GM12878 (cell line): ENCODE measurements around the gene KLK13. TPM values are rescaled to one million over a fixed set of nuclear protein-coding genes. Genes with fewer than 3 reads are reported as not detected.

Experiments used
- ATAC-seq: fragments of 200-7000 bp; cut with Tn5 transposase; 3 replicates; pipeline ENCODE4 v1.9.1; 2020; ENCODE audit warnings: mild to moderate bottlenecking, moderate library complexity
- BruUV-seq: library from RNA; stranded (reverse); fragments of 400-500 nt; replicated peaks from 2 replicates; lab custom pipeline; 2021; lab: Mats Ljungman, UMichigan
- CTCF ChIA-PET: fragments of 300-600 bp; sonication (Branson Sonifier 250); formaldehyde crosslinking; extraction: SDS; loops from one replicate; lab custom pipeline; 2021; ENCODE audit warnings: inconsistent platforms; lab: Yijun Ruan, JAX
- POLR2A ChIA-PET: fragments of 350-600 bp; formaldehyde crosslinking; extraction: SDS; loops from one replicate; lab custom pipeline; 2021; ENCODE audit warnings: inconsistent platforms; lab: Charles Lee
- RAD21 ChIA-PET: fragments of 300-600 bp; sonication (Branson Sonifier 250); formaldehyde crosslinking; loops from one replicate; lab custom pipeline; 2023; ENCODE audit warnings: antibody characterized with exemption; ENCODE audit not compliant: unreplicated experiment; lab: Charles Lee
- SMC1A ChIA-PET: fragments of 300-600 bp; sonication (Branson Sonifier 250); formaldehyde crosslinking; loops from one replicate; lab custom pipeline; 2023; ENCODE audit not compliant: unreplicated experiment, uncharacterized antibody; lab: Charles Lee
- DNase-seq: peaks from one replicate; pipeline ENCODE4 v3.0.0-alpha.2; 2011; ENCODE audit warnings: low read depth, low spot score
- FAIRE-seq: peaks from 3 replicates; lab custom pipeline; 2011; peaks lifted over from hg19 to GRCh38; lab: Jason Lieb, UNC
- H2AFZ ChIP-seq: 2 replicates; pipeline ENCODE4 v1.6.0; 2011; ENCODE audit warnings: low read depth, low read length, control low read depth; ENCODE audit not compliant: control insufficient read depth
- H3K27ac ChIP-seq: 2 replicates; pipeline ENCODE4 v1.5.1; 2011; ENCODE audit warnings: control low read depth; ENCODE audit not compliant: control insufficient read depth, insufficient read depth
- H3K27me3 ChIP-seq, 2 experiments: replicated peaks in 1 of 2; 2 replicates each; pipeline versions ENCODE4 v1.6.0 to v1.6.1; 2011; ENCODE audit warnings: low read length in 1 of 2; ENCODE audit not compliant: control insufficient read depth in 2 of 2, insufficient read depth in 2 of 2
- H3K36me3 ChIP-seq, 2 experiments: 2 replicates each; pipeline ENCODE4 v1.5.1; 2011; ENCODE audit warnings: low read length in 1 of 2; ENCODE audit not compliant: control insufficient read depth in 2 of 2, insufficient read depth in 2 of 2
- H3K4me1 ChIP-seq: 2 replicates; pipeline ENCODE4 v1.6.1; 2011; ENCODE audit warnings: mild to moderate bottlenecking, low read length, moderate library complexity, mixed read lengths; ENCODE audit not compliant: control insufficient read depth, insufficient read depth
- H3K4me2 ChIP-seq: 2 replicates; pipeline ENCODE4 v1.6.0; 2011; ENCODE audit warnings: control low read depth; ENCODE audit not compliant: control insufficient read depth, insufficient read depth
- H3K4me3 ChIP-seq: fragments of 200-600 bp; sonication (generic); 2 replicates; pipeline ENCODE4 v1.5.1; 2016
- H3K79me2 ChIP-seq: 2 replicates; pipeline ENCODE4 v1.6.0; 2011; ENCODE audit warnings: low read length; ENCODE audit not compliant: control insufficient read depth, insufficient read depth
- H3K9ac ChIP-seq: 2 replicates; pipeline ENCODE4 v1.8.0; 2011; ENCODE audit warnings: low read length, control low read depth, mixed read lengths; ENCODE audit not compliant: control insufficient read depth, insufficient read depth
- H3K9me3 ChIP-seq: replicated peaks from 3 replicates; pipeline ENCODE4 v1.5.1; 2011; ENCODE audit warnings: mild to moderate bottlenecking, low read length; ENCODE audit not compliant: control insufficient read depth, insufficient read depth
- H4K20me1 ChIP-seq: 2 replicates; pipeline ENCODE4 v1.6.0; 2011; ENCODE audit not compliant: control insufficient read depth, insufficient read depth
- IRF5 ChIP-seq: fragments of 450-650 bp; IDR thresholded peaks from 2 replicates; pipeline ENCODE4 v1.6.1; 2017; ENCODE audit warnings: borderline replicate concordance
- NFIC ChIP-seq: IDR thresholded peaks from 2 replicates; pipeline ENCODE4 v1.6.1; 2012; ENCODE audit warnings: low read depth, mild to moderate bottlenecking, inconsistent platforms, low read length, moderate library complexity
- NRF1 ChIP-seq: conservative IDR thresholded peaks from 2 replicates; pipeline ENCODE4 v1.6.1; 2011; ENCODE audit warnings: mild to moderate bottlenecking, low read depth, low read length, improper control_type of control experiment
- POLR2AphosphoS5 ChIP-seq: IDR thresholded peaks from 2 replicates; pipeline ENCODE4 v1.6.1; 2011; ENCODE audit warnings: mild to moderate bottlenecking, low read length, inconsistent platforms
- PRDM15 ChIP-seq: fragments of 450-650 bp; formaldehyde crosslinking; IDR thresholded peaks from 2 replicates; pipeline ENCODE4 v1.4.0; 2020; ENCODE audit warnings: mild to moderate bottlenecking, moderate library complexity
- SMC3 ChIP-seq: IDR thresholded peaks from 2 replicates; pipeline ENCODE4 v1.6.1; 2011; ENCODE audit warnings: low read length, improper control_type of control experiment, borderline replicate concordance
- SUPT20H ChIP-seq: IDR thresholded peaks from 2 replicates; pipeline ENCODE4 v1.6.1; 2011; ENCODE audit warnings: low read depth, mild to moderate bottlenecking, low read length, moderate library complexity, borderline replicate concordance; ENCODE audit not compliant: control insufficient read depth
- WGBS: methylation state at CpG from one replicate; pipeline ENCODE4 v1.1.6; 2016; ENCODE audit warnings: low lambda C conversion rate; ENCODE audit not compliant: insufficient replicate concordance, insufficient coverage; ENCODE audit errors: missing lambda C conversion rate; 5-methylcytosine and 5-hydroxymethylcytosine counted together
- in situ Hi-C: fragments of 300-500 bp; cut with MboI; formaldehyde crosslinking; loops from 9 replicates; pipeline ENCODE4 v1.14.3; 2018; ENCODE audit warnings: mixed read lengths
- intact Hi-C: fragments of 100-400 bp; cut with micrococcal nuclease; formaldehyde crosslinking; loops from one replicate; pipeline ENCODE4 v1.14.2; 2022; ENCODE audit not compliant: unreplicated experiment
- polyA plus RNA-seq, 11 experiments: library from polyadenylated mRNA; depleted of rRNA in 4 of 11; unstranded in 6 of 11; stranded (reverse) in 5 of 11; fragments of >200 nt; fragmentation: Nextera tagmentation in 4 of 11; fragmentation: Illumina TruSeq in 1 of 11; extraction: Ambion mirVana in 4 of 11; extraction: Trizol in 1 of 11; gene quantifications; 1 replicate in 1 of 11; 2 replicates in 10 of 11; pipeline versions ENCODE4 v1.2.1 to v1.2.3, GENCODE V29; 2011 to 2016; ENCODE audit warnings: inconsistent platforms in 2 of 11, missing spikeins in 2 of 11, low read depth in 1 of 11
- total RNA-seq, 4 experiments: library from RNA; depleted of rRNA in 3 of 4; stranded (reverse); fragments of >200 nt in 3 of 4; fragmentation: Illumina TruSeq in 1 of 4; extraction: Trizol in 1 of 4; gene quantifications; 2 replicates each; pipeline versions ENCODE4 v1.2.1 to v1.2.3, GENCODE V29; 2013 to 2021
- TF ChIP-seq, protein P1 (sequence below): IDR thresholded peaks from 2 replicates; pipeline ENCODE4 v1.6.1; 2011; ENCODE audit warnings: low read depth, low read length, improper control_type of control experiment, borderline replicate concordance

The KLK13 gene
- total and polyA plus RNA-seq, 10 of the 15 experiments (the other 5 are each of a cell fraction or from before 2014, with no cell fraction given), result not detected

GRCh38 chr19:51081476-51081875 lies 16.6 kb upstream of the KLK13 start (continued):
- no peak for TF ChIP-seq IRF5
- TF ChIP-seq POLR2AphosphoS5, result no peak
- TF ChIP-seq, protein P1, sequence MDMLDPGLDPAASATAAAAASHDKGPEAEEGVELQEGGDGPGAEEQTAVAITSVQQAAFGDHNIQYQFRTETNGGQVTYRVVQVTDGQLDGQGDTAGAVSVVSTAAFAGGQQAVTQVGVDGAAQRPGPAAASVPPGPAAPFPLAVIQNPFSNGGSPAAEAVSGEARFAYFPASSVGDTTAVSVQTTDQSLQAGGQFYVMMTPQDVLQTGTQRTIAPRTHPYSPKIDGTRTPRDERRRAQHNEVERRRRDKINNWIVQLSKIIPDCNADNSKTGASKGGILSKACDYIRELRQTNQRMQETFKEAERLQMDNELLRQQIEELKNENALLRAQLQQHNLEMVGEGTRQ, result no peak
- TF ChIP-seq SUPT20H, result no peak
- TF ChIP-seq PRDM15, result no peak

GRCh38 chr19:51079481-51080110 lies 14.7 kb upstream of the KLK13 start:
- ChIA-PET CTCF (no interaction called here), SMC1A (no interaction called here), POLR2A (no interaction called here), RAD21 (no interaction called here)
- no peak overlapping the region for H3K9ac ChIP-seq
- no peaks in the 10 kb centered on the region for H3K9me3 ChIP-seq
- TF ChIP-seq NRF1, result no peak
- TF ChIP-seq SMC3, result no peak
- no peak for TF ChIP-seq NFIC
- no peaks in the 10 kb centered on the region for H3K27me3 ChIP-seq
- H3K4me1 ChIP-seq, result no peaks in the 10 kb centered on the region
- no peak overlapping the region for H3K4me2 ChIP-seq
- no peaks in the 10 kb centered on the region for H3K79me2 ChIP-seq
- 55% methylated on average over 27 of the region's 27 CpGs for WGBS
- no peak overlapping the region for H3K27ac ChIP-seq
- H3K4me3 ChIP-seq, result no peak overlapping the region
- no peak overlapping the region for H2AFZ ChIP-seq
- DNase-seq (no peak), ATAC-seq (no peak), FAIRE-seq (no peak)
- intact Hi-C loops, result no loop called here
- in situ Hi-C loops, result no loop called here
- H3K36me3 ChIP-seq, result no peaks in the 10 kb centered on the region
- H4K20me1 ChIP-seq, result no peaks in the 10 kb centered on the region
- no TSS peak for BruUV-seq
